Tibial nerve (tissue), 4 donors: ENCODE data around the gene SLC23A2.

Experiments used
- EP300 ChIP-seq, 2 donors: sonication (generic); formaldehyde crosslinking; IDR thresholded peaks; one replicate each; pipeline ENCODE4 v1.6.1; 2017; ENCODE audit warnings: antibody characterized with exemption in 2 of 2, mild to moderate bottlenecking in 1 of 2
- TF ChIP-seq, protein P1 (sequence below), 5 experiments: fragments of 200-600 bp in 3 of 5; fragments of 450-650 bp in 2 of 5; sonication (generic) in 3 of 5; IDR thresholded peaks; one replicate each; pipeline ENCODE4 v1.5.1; 2016 to 2019; ENCODE audit warnings: antibody characterized with exemption in 5 of 5, mild to moderate bottlenecking in 3 of 5, moderate library complexity in 2 of 5

DNA sequence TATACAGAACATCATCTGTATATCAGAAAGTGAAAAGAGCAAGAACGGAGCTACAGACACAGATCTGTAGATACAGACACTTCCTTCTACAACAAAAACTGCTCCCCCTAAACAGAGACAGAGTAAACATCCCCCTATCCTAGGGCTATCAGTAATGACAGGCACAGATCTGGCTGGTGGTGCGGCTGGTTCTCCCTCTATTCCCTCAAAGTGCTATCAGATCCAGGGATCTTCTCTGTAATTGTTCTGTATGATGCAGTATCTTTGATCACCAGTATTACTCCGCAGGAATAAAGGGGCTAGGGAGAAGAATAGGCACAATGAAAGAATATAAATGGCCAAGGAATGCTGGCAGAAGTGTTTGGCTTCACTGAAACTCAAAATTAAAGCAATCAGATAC is 80.7 kb downstream of the SLC23A2 start:
- TF ChIP-seq, protein P1, sequence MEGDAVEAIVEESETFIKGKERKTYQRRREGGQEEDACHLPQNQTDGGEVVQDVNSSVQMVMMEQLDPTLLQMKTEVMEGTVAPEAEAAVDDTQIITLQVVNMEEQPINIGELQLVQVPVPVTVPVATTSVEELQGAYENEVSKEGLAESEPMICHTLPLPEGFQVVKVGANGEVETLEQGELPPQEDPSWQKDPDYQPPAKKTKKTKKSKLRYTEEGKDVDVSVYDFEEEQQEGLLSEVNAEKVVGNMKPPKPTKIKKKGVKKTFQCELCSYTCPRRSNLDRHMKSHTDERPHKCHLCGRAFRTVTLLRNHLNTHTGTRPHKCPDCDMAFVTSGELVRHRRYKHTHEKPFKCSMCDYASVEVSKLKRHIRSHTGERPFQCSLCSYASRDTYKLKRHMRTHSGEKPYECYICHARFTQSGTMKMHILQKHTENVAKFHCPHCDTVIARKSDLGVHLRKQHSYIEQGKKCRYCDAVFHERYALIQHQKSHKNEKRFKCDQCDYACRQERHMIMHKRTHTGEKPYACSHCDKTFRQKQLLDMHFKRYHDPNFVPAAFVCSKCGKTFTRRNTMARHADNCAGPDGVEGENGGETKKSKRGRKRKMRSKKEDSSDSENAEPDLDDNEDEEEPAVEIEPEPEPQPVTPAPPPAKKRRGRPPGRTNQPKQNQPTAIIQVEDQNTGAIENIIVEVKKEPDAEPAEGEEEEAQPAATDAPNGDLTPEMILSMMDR (IDR thresholded peaks at IDR 0.05): no peak
- TF ChIP-seq EP300 (IDR thresholded peaks at IDR 0.05): no peak
